Keratinocyte (primary cell): ENCODE measurements around the gene SLAMF8. TPM values are rescaled to one million over a fixed set of nuclear protein-coding genes. Genes with fewer than 3 reads are reported as not detected.

Experiments
- DNase-seq: peaks from one replicate; pipeline ENCODE4 v3.0.0-alpha.2; 2011; ENCODE audit warnings: low read depth, missing footprints, low spot score
- FAIRE-seq: peaks from 2 replicates; lab custom pipeline; 2011; peaks lifted over from hg19 to GRCh38; lab: Jason Lieb, UNC
- H2AFZ ChIP-seq: 2 replicates; pipeline ENCODE4 v1.6.0; 2012; ENCODE audit warnings: low read length, control low read depth, inconsistent platforms; ENCODE audit not compliant: control insufficient read depth
- H3K27ac ChIP-seq: 2 replicates; pipeline ENCODE4 v1.5.1; 2011; ENCODE audit warnings: low read length; ENCODE audit not compliant: control insufficient read depth, insufficient read depth
- H3K27me3 ChIP-seq: 3 replicates; pipeline ENCODE4 v1.6.0; 2011; ENCODE audit warnings: low read length; ENCODE audit not compliant: control insufficient read depth, insufficient read depth; ENCODE audit errors: extremely low read depth
- H3K36me3 ChIP-seq, 2 experiments: 2 replicates in 1 of 2; 3 replicates in 1 of 2; pipeline ENCODE4 v1.5.1; 2011; ENCODE audit warnings: low read length in 2 of 2, mild to moderate bottlenecking in 1 of 2; ENCODE audit not compliant: control insufficient read depth in 2 of 2, insufficient read depth in 2 of 2; ENCODE audit errors: extremely low read depth in 1 of 2
- H3K4me1 ChIP-seq: 3 replicates; pipeline ENCODE4 v1.5.1; 2011; ENCODE audit warnings: low read length; ENCODE audit not compliant: control insufficient read depth, insufficient read depth; ENCODE audit errors: extremely low read depth
- H3K4me2 ChIP-seq: 3 replicates; pipeline ENCODE4 v1.6.0; 2011; ENCODE audit warnings: low read depth, low read length; ENCODE audit not compliant: control insufficient read depth, insufficient read depth; ENCODE audit errors: extremely low read depth
- H3K4me3 ChIP-seq, 3 experiments: fragments of 200-600 bp in 1 of 3; sonication (generic) in 1 of 3; 2 replicates in 2 of 3; 3 replicates in 1 of 3; pipeline ENCODE4 v1.5.1; 2011 to 2016; ENCODE audit warnings: low read length in 3 of 3, mild to moderate bottlenecking in 3 of 3, control low read depth in 2 of 3, inconsistent platforms in 1 of 3, low read depth in 1 of 3, mixed read lengths in 1 of 3, mixed run types in 1 of 3, moderate library complexity in 1 of 3; ENCODE audit not compliant: control insufficient read depth in 2 of 3, insufficient read depth in 2 of 3; ENCODE audit errors: extremely low read depth in 1 of 3
- H3K79me2 ChIP-seq: 2 replicates; pipeline ENCODE4 v1.6.0; 2012; ENCODE audit warnings: low read length; ENCODE audit not compliant: control insufficient read depth, insufficient read depth
- H3K9ac ChIP-seq: 3 replicates; pipeline ENCODE4 v1.6.0; 2011; ENCODE audit warnings: low read length; ENCODE audit not compliant: control insufficient read depth, insufficient read depth; ENCODE audit errors: extremely low read depth
- H3K9me1 ChIP-seq: 3 replicates; pipeline ENCODE4 v1.6.0; 2011; ENCODE audit warnings: low read length; ENCODE audit not compliant: control insufficient read depth, insufficient read depth; ENCODE audit errors: extremely low read depth
- H3K9me3 ChIP-seq: 2 replicates; pipeline ENCODE4 v1.5.1; 2012; ENCODE audit warnings: low read depth, low read length; ENCODE audit not compliant: control insufficient read depth
- H4K20me1 ChIP-seq: 3 replicates; pipeline ENCODE4 v1.6.0; 2011; ENCODE audit warnings: low read length; ENCODE audit not compliant: control insufficient read depth, insufficient read depth; ENCODE audit errors: extremely low read depth
- CTCF ChIP-seq, 3 experiments: IDR thresholded peaks in 1 of 3; conservative IDR thresholded peaks in 1 of 3; optimal IDR thresholded peaks in 1 of 3; 2 replicates in 2 of 3; 3 replicates in 1 of 3; pipeline versions ENCODE3 to v1.5.1; 2011; ENCODE audit warnings: low read length in 3 of 3, mild to moderate bottlenecking in 3 of 3, moderate library complexity in 2 of 3, control low read depth in 1 of 3, inconsistent platforms in 1 of 3; ENCODE audit not compliant: insufficient read depth in 2 of 3; ENCODE audit errors: extremely low read depth in 1 of 3
- EZH2 ChIP-seq: IDR thresholded peaks from one replicate; pipeline ENCODE4 v1.6.1; 2012; ENCODE audit warnings: inconsistent platforms, mild to moderate bottlenecking, low read length, moderate library complexity
- dilution Hi-C: fragments of 300-500 bp; cut with MboI; formaldehyde crosslinking; loops from one replicate; pipeline ENCODE4 v1.7.0; 2020; ENCODE audit warnings: low sequenced_read_pairs; ENCODE audit not compliant: extremely low pct_ligation_motif_present
- polyA plus RNA-seq, 5 experiments: library from polyadenylated mRNA; depleted of rRNA in 3 of 5; stranded (reverse) in 3 of 5; stranded (forward) in 1 of 5; unstranded in 1 of 5; fragments of >200 nt; gene quantifications; 1 replicate in 1 of 5; 2 replicates in 3 of 5; 3 replicates in 1 of 5; pipeline versions ENCODE4 v1.2.1 to v1.2.3, GENCODE V29; 2011 to 2012; ENCODE audit warnings: missing spikeins in 2 of 5, low read depth in 1 of 5, low replicate concordance in 1 of 5

The SLAMF8 gene
- polyA plus RNA-seq, 1 donor (not counting 4 experiments of a cell fraction or from before 2014, with no cell fraction given) = not detected

DNA sequence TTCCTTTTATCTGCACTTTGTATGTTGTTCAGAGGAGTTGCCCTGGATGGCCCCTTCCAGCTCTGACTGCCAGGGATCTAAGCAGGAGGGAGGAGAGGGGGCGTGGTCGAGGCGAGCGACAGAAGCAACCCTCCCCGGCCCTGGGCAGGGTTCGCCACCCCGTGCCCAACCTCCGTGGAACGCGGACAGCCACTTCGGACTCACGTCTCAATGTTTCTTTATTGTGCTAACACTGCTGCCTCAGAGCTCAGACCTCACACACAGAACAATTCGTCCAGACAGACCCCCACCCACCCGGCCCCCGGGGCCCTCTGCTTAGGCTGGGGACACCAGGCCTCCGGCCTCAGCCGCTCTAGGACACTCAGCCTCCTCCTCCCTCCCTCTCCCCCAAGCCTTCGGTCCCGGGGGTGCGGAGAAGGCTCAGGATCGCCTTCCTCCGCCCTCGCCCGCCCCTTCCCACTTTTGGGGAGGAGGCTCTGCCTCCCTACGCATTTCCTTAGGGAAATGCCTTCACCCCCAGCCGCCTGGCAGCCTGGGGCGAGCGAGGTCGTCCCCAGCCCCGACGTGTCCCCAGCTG is 27.5 kb downstream of the SLAMF8 start:
- dilution Hi-C loops = no loop called here
- Histone ChIP-seq H3K4me2 (peak overlapping the region; percentile 76), H3K36me3 (no peaks in the 10 kb centered on the region), H2AFZ (peak overlapping the region; percentile 64), H3K4me3 (peak overlapping the region; percentile 36 to 49 (median 44)), H3K9ac (peak overlapping the region; percentile 65), H3K9me3 (no peaks in the 10 kb centered on the region), H4K20me1 (no peaks in the 10 kb centered on the region), H3K27ac (no peak overlapping the region), H3K79me2 (no peaks in the 10 kb centered on the region), H3K9me1 (no peaks in the 10 kb centered on the region), H3K4me1 (peaks cover 18% of the 10 kb centered on the region), H3K27me3 (no peaks in the 10 kb centered on the region)
- FAIRE-seq (no peak), DNase-seq (no peak)
- TF ChIP-seq EZH2 (no peak), CTCF (optimal IDR thresholded peaks at IDR 0.05 in 1 of 3, IDR thresholded peaks at IDR 0.05 in 1 of 3, conservative IDR thresholded peaks at IDR 0.05 in 1 of 3; ENCODE audit: extremely low read depth in 1 of 3, insufficient read depth in 2 of 3, low read length in 3 of 3) (no peak)

DNA sequence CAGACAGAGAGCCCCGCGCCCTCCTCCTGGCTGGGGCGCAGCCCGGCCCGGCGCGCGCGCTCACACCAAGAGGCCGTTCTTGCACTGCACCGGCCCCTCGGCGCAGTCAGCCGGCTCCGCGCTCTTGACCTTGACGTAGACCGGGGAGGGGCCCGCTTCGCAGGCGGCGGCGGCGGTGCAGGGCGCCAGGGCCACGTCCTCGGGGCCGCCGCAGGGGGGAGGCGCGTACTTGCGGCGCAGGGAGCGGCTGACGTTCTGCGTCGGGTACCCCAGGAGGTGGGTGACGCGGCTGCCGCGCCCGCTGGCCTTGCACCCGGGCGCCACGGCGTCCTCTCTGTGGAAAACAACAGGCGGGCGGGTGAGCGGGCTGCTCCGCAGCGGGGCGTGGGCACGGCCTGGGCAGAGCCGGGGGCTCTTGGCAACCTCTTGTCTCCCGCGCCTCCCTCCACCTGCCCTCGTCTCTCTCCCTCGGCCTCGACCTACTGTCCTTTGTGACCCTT is 28.1 kb downstream of the SLAMF8 start:
- H3K4me3 ChIP-seq = peak overlapping the region; percentile 36 to 49 (median 44)
- FAIRE-seq = no peak

More for the DNA sequence above, 28.1 kb downstream of the SLAMF8 start:
- no peak for TF ChIP-seq EZH2
- TF ChIP-seq CTCF (optimal IDR thresholded peaks at IDR 0.05 in 1 of 3, IDR thresholded peaks at IDR 0.05 in 1 of 3, conservative IDR thresholded peaks at IDR 0.05 in 1 of 3; ENCODE audit: extremely low read depth in 1 of 3, insufficient read depth in 2 of 3, low read length in 3 of 3) = peak in 1 of 3 experiments; percentile 2
- peak overlapping the region; percentile 65 for H3K9ac ChIP-seq
- no peaks in the 10 kb centered on the region for H4K20me1 ChIP-seq
- no peaks in the 10 kb centered on the region for H3K9me3 ChIP-seq
- H3K27me3 ChIP-seq = no peaks in the 10 kb centered on the region
- dilution Hi-C loops = no loop called here
- DNase-seq = no peak
- peak overlapping the region; percentile 76 for H3K4me2 ChIP-seq
- H3K4me1 ChIP-seq = peaks cover 16% of the 10 kb centered on the region
- peak overlapping the region; percentile 64 for H2AFZ ChIP-seq
- H3K36me3 ChIP-seq = no peaks in the 10 kb centered on the region
- H3K27ac ChIP-seq = no peak overlapping the region
- no peaks in the 10 kb centered on the region for H3K9me1 ChIP-seq
- H3K79me2 ChIP-seq = no peaks in the 10 kb centered on the region
